ENCODE measurements around the gene RBM3.

The RBM3 gene

DNA sequence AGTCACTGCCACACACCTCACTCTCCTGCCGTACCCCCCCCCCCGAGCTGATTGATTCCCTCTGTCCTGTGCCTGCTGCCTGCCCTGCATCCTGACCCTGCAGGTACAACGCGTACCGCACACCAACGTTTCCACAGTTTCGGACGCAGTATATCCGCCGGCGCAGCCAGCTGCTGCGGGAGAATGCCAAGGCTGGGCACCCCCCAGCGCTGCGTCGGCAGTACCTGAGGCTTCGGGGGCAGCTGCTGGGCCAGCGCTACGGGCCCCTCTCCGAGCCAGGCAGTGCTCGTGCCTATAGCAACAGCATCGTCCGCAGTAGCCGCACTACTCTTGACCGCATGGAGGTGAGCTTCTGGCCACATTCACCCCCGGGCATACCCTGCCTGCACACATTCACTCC, 24.3 kb downstream of the RBM3 start:
- H3K27me3 ChIP-seq (ENCODE audit: insufficient read depth, low read length) = no peaks in the 10 kb centered on the region
- H3K4me3 ChIP-seq (ENCODE audit: low read length) = peak overlapping the region; percentile 98; the same call in 1 of the 2 replicates
- H3K4me1 ChIP-seq (ENCODE audit: insufficient read depth, low read length) = no peaks in the 10 kb centered on the region
- H3K9me3 ChIP-seq (ENCODE audit: insufficient read depth, low read depth, low read length) = no peaks in the 10 kb centered on the region
- no peak overlapping the region for H3K27ac ChIP-seq (ENCODE audit: low read depth, low read length)
- no peak overlapping the region for H3K9ac ChIP-seq (ENCODE audit: low read depth, low read length)
- peaks cover 24% of the 10 kb centered on the region for H3K36me3 ChIP-seq (ENCODE audit: insufficient read depth, low read length)
- WGBS = 94% methylated on average over 25 of the region's 25 CpGs

DNA sequence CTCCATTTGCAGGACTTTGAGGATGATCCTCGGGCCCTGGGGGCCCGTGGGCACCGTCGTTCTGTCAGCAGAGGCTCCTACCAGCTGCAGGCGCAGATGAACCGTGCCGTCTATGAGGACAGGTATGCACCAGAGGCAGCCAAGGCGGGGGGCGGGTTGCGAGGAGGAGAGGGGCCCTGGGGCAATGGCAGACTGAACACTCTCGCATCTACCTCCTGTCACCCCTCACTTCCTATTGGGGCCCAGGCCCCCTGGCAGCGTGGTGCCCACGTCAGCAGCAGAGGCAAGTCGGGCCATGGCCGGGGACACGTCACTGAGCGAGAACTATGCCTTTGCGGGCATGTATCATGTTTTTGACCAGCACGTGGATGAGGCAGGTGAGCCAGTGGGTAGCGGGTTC, 25.1 kb downstream of the RBM3 start:
- Histone ChIP-seq H3K4me1 (ENCODE audit: insufficient read depth, low read length) (no peaks in the 10 kb centered on the region), H3K27me3 (ENCODE audit: insufficient read depth, low read length) (no peaks in the 10 kb centered on the region), H3K9me3 (ENCODE audit: insufficient read depth, low read depth, low read length) (no peaks in the 10 kb centered on the region), H3K9ac (ENCODE audit: low read depth, low read length) (no peak overlapping the region), H3K4me3 (ENCODE audit: low read length) (no peak overlapping the region), H3K36me3 (ENCODE audit: insufficient read depth, low read length) (peaks cover 24% of the 10 kb centered on the region), H3K27ac (ENCODE audit: low read depth, low read length) (no peak overlapping the region)
- WGBS = 97% methylated on average over 20 of the region's 20 CpGs

DNA sequence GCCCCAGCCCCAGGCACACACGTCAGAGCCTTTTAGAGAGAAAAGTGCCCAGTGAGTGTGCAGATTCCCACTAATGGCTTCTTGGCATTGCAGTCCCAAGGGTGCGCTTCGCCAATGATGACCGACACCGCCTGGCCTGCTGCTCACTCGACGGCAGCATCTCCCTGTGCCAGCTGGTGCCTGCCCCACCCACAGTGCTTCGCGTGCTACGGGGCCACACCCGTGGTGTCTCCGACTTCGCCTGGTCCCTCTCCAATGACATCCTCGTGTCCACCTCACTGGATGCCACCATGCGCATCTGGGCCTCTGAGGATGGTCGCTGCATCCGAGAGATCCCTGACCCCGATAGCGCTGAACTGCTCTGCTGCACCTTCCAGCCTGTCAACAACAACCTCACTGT, 25.9 kb downstream of the RBM3 start:
- Histone ChIP-seq H3K27ac (ENCODE audit: low read depth, low read length) (no peak overlapping the region), H3K36me3 (ENCODE audit: insufficient read depth, low read length) (peaks cover 24% of the 10 kb centered on the region), H3K9ac (ENCODE audit: low read depth, low read length) (no peak overlapping the region), H3K4me3 (ENCODE audit: low read length) (no peak overlapping the region), H3K9me3 (ENCODE audit: insufficient read depth, low read depth, low read length) (no peaks in the 10 kb centered on the region), H3K27me3 (ENCODE audit: insufficient read depth, low read length) (no peaks in the 10 kb centered on the region), H3K4me1 (ENCODE audit: insufficient read depth, low read length) (no peaks in the 10 kb centered on the region)
- WGBS = 97% methylated on average over 19 of the region's 19 CpGs

DNA sequence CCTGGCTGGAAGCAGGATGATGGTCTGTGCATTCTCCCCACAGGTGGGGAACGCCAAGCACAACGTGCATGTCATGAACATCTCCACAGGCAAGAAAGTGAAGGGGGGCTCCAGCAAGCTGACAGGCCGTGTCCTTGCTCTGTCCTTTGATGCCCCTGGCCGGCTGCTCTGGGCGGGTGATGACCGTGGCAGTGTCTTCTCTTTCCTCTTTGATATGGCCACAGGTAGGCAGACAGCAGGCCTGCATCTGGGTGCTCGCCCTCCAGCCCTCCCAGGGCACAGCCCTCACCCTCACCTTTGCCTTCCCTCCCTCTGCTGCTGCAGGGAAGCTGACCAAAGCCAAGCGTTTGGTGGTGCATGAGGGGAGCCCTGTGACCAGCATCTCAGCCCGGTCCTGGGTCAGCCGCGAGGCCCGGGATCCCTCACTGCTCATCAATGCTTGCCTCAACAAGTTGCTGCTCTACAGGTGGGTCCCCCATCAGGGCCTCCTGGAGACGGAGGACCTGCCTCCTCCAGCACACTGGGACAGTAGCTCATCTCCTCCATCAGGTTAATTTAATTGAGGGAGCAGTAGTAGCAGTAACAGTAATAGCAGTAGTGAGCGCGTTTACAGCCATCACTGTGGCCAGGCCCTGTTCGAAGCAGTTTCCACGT, 27.6 kb downstream of the RBM3 start:
- H3K27me3 ChIP-seq (ENCODE audit: insufficient read depth, low read length) = no peaks in the 10 kb centered on the region
- 90% methylated on average over 12 of the region's 17 CpGs for WGBS
- no peak overlapping the region for H3K9ac ChIP-seq (ENCODE audit: low read depth, low read length)
- H3K4me1 ChIP-seq (ENCODE audit: insufficient read depth, low read length) = no peaks in the 10 kb centered on the region
- H3K27ac ChIP-seq (ENCODE audit: low read depth, low read length) = no peak overlapping the region
- H3K9me3 ChIP-seq (ENCODE audit: insufficient read depth, low read depth, low read length) = no peaks in the 10 kb centered on the region
- H3K36me3 ChIP-seq (ENCODE audit: insufficient read depth, low read length) = peaks cover 24% of the 10 kb centered on the region
- H3K4me3 ChIP-seq (ENCODE audit: low read length) = no peak overlapping the region

DNA sequence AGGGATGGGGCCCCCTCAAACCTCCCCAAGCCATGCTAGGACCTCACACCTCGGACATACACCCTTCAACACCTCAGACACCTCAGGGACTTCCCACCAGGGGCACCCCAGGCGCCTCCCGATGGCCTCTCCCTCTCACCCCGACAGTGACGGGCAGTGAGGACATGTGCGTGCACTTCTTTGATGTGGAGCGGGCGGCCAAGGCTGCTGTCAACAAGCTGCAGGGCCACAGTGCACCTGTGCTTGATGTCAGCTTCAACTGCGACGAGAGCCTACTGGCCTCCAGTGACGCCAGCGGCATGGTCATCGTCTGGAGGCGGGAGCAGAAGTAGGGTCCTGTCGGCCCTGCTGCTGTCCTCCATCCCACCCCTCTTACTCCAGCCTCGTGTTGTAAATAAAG, 30.4 kb downstream of the RBM3 start:
- Histone ChIP-seq H3K27ac (ENCODE audit: low read depth, low read length) (no peak overlapping the region), H3K4me1 (ENCODE audit: insufficient read depth, low read length) (no peaks in the 10 kb centered on the region), H3K4me3 (ENCODE audit: low read length) (no peak overlapping the region), H3K9ac (ENCODE audit: low read depth, low read length) (no peak overlapping the region), H3K9me3 (ENCODE audit: insufficient read depth, low read depth, low read length) (no peaks in the 10 kb centered on the region), H3K36me3 (ENCODE audit: insufficient read depth, low read length) (peaks cover 17% of the 10 kb centered on the region), H3K27me3 (ENCODE audit: insufficient read depth, low read length) (no peaks in the 10 kb centered on the region)
- 93% methylated on average over 16 of the region's 16 CpGs for WGBS

DNA sequence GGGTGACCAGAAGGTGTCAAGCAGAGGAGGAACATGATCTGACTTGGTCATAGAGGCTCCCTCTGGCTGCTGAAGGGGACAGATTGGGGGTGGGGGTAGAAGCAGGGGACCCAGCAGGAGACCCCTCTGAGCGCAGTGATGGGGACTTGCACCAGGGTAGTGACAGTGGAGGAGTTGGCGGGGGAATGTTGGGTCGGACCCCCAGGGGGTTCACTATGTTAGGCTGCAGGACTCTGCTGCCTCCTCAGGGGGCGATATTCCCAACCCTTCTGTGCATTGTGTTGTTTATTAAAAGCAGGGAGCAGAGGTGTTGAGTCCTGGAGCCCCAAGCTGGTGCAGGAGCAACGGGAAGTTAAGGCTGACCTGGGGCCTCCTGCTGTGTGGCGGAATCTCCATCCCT, 31.8 kb downstream of the RBM3 start:
- H3K4me1 ChIP-seq (ENCODE audit: insufficient read depth, low read length) = no peaks in the 10 kb centered on the region
- H3K9ac ChIP-seq (ENCODE audit: low read depth, low read length) = no peak overlapping the region
- H3K27ac ChIP-seq (ENCODE audit: low read depth, low read length) = no peak overlapping the region
- H3K27me3 ChIP-seq (ENCODE audit: insufficient read depth, low read length) = no peaks in the 10 kb centered on the region
- H3K36me3 ChIP-seq (ENCODE audit: insufficient read depth, low read length) = peaks cover 13% of the 10 kb centered on the region
- H3K4me3 ChIP-seq (ENCODE audit: low read length) = no peak overlapping the region
- H3K9me3 ChIP-seq (ENCODE audit: insufficient read depth, low read depth, low read length) = no peaks in the 10 kb centered on the region
- WGBS = 76% methylated on average over 5 of the region's 6 CpGs

DNA sequence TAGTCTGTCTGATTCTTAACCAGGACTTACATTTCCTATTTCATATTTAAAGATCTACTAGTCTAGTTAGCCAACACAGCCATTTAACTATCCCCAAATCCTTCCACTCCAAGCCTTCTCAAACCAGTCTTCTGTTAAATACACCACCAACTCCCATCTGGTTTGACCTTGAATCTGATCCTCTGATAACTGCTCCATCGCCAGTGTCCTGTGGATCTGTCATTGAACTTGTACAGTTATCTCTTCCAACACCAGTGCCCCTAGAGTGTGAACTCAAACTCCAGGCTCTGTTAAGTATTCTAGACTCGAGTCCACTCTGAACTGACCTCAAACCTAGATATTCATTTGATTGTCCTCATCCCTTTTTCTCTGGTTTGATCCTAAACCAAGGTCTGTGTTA, 37.4 kb downstream of the RBM3 start:
- no peaks in the 10 kb centered on the region for H3K36me3 ChIP-seq (ENCODE audit: insufficient read depth, low read length)
- H3K27ac ChIP-seq (ENCODE audit: low read depth, low read length) = no peak overlapping the region
- H3K4me1 ChIP-seq (ENCODE audit: insufficient read depth, low read length) = no peaks in the 10 kb centered on the region
- WGBS = 85% methylated on average over 2 of the region's 2 CpGs
- no peak overlapping the region for H3K4me3 ChIP-seq (ENCODE audit: low read length)
- H3K9ac ChIP-seq (ENCODE audit: low read depth, low read length) = no peak overlapping the region
- H3K9me3 ChIP-seq (ENCODE audit: insufficient read depth, low read depth, low read length) = no peaks in the 10 kb centered on the region
- no peaks in the 10 kb centered on the region for H3K27me3 ChIP-seq (ENCODE audit: insufficient read depth, low read length)

DNA sequence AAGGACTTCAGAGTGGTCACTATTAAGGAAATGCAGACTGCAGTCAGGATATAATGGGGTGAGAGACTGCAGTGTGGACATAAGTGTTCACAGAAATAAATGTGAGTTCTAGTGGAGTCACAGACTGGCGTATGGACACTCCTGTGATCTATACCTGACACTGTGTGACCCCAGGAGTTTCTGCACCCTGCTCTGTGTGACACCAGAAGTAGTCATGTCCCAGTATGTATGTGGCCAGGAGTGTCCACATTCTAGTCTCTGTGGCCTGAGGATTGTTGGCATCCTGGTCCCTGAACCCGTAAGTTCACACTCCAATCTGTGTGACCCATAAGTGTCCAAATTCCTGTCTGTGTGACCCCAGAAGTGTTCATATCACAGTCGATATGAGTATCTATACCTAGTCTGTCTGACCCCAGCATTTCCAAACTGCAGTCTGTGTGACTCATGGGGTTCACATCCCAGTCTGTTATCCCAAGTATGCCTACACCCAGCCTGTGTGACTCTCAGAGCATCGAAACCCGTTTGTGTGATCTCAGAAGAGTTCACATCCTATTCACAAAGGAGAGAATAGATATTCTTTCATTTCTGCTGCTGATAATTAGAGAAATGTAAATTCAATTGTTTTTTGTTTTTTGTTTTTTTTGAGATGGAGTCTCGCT, 39.3 kb downstream of the RBM3 start:
- Histone ChIP-seq H3K4me3 (ENCODE audit: low read length) (no peak overlapping the region), H3K27ac (ENCODE audit: low read depth, low read length) (no peak overlapping the region), H3K9me3 (ENCODE audit: insufficient read depth, low read depth, low read length) (no peaks in the 10 kb centered on the region), H3K36me3 (ENCODE audit: insufficient read depth, low read length) (no peaks in the 10 kb centered on the region), H3K9ac (ENCODE audit: low read depth, low read length) (no peak overlapping the region), H3K4me1 (ENCODE audit: insufficient read depth, low read length) (no peaks in the 10 kb centered on the region), H3K27me3 (ENCODE audit: insufficient read depth, low read length) (no peaks in the 10 kb centered on the region)
- 93% methylated on average over 5 of the region's 6 CpGs for WGBS

DNA sequence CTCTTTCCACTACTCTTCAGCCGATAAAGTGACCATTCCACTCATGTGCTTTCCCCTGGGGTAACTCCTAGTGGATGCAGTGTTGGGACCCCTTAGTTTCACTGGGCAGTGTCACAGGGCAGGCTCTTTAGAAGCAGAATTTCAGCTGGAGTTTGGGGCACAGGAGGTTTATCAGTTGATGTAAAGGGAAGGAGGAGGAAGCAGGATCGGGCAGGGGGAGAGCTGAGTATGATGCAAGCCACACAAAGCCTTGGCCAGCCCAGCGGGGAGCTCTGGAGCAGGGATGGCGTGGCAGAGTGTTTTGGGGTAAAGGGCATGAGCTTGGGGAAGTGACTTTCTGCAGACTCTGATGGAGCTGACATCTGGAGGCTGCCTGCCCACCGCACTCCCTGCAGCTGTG, 42.3 kb downstream of the RBM3 start:
- H3K4me3 ChIP-seq (ENCODE audit: low read length) = no peak overlapping the region
- H3K9me3 ChIP-seq (ENCODE audit: insufficient read depth, low read depth, low read length) = no peaks in the 10 kb centered on the region
- H3K4me1 ChIP-seq (ENCODE audit: insufficient read depth, low read length) = no peaks in the 10 kb centered on the region
- no peak overlapping the region for H3K27ac ChIP-seq (ENCODE audit: low read depth, low read length)
- 55% methylated on average over 5 of the region's 5 CpGs for WGBS
- no peak overlapping the region for H3K9ac ChIP-seq (ENCODE audit: low read depth, low read length)
- no peaks in the 10 kb centered on the region for H3K27me3 ChIP-seq (ENCODE audit: insufficient read depth, low read length)
- no peaks in the 10 kb centered on the region for H3K36me3 ChIP-seq (ENCODE audit: insufficient read depth, low read length)

DNA sequence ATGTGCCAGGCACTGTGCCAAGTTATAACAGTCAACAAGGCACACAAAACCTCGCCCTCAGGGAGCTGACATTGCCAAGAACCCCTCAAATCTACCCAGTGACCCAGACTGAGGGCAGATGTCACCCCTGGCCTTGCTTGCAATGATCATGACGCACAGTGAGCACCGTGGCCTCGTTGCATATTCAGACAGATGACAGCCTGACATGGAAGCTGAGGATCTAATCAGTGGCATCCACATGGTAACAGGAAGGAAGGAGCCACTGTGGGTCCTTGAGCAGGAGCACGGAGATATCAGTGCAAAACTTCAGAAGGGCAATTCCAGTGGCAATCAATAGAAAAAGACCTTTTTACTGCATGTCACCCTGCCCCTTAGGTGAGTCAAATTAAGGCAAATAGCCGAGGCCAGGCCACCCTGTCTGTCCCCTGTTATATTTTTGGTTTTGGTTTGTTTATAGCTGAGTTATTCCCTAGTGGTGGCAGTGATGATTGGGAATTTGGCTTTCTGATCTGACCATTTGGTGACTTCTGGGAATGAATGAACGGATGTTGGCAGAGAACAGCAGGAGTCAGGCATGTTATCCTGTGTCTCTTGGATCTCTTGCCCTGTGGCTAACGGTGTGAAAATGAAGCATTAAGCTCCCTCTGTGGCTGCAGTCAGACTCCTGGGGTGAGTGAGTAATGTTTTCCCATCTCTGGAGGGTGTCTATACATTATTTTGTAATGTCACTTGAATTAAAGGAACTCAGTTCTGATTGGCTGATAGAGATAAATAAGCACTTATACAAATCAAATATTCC, 43.5 kb downstream of the RBM3 start:
- Histone ChIP-seq H3K9ac (ENCODE audit: low read depth, low read length) (no peak overlapping the region), H3K36me3 (ENCODE audit: insufficient read depth, low read length) (no peaks in the 10 kb centered on the region), H3K27ac (ENCODE audit: low read depth, low read length) (no peak overlapping the region), H3K4me1 (ENCODE audit: insufficient read depth, low read length) (no peaks in the 10 kb centered on the region), H3K9me3 (ENCODE audit: insufficient read depth, low read depth, low read length) (no peaks in the 10 kb centered on the region), H3K4me3 (ENCODE audit: low read length) (no peak overlapping the region), H3K27me3 (ENCODE audit: insufficient read depth, low read length) (no peaks in the 10 kb centered on the region)
- WGBS = 75% methylated on average over 8 of the region's 8 CpGs

Measured in HUES64 (cell line).